Thyroid gland (tissue), 4 donors: Measurements from ENCODE around the gene SPTBN1. TPM values are rescaled to one million over a fixed set of nuclear protein-coding genes. Genes with fewer than 3 reads are reported as not detected.
A peak's percentile ranks its signal among the peaks of the same experiment; 100 is the strongest.

Source experiments
- DNase-seq, 2 donors: peaks; one replicate each; pipeline ENCODE4 v3.0.0-alpha.2; 2019
- H3K27ac ChIP-seq, 3 donors: fragments of 200-600 bp; sonication (generic); 1 replicate in 2 of 3; 2 replicates in 1 of 3; pipeline ENCODE4 v1.5.1; 2016 to 2019; ENCODE audit warnings: mild to moderate bottlenecking in 1 of 3, moderate library complexity in 1 of 3
- H3K27me3 ChIP-seq: fragments of 200-600 bp; sonication (generic); one replicate; pipeline ENCODE4 v1.5.1; 2019
- H3K36me3 ChIP-seq, 2 donors: fragments of 200-600 bp; sonication (generic); one replicate each; pipeline ENCODE4 v1.5.1; 2016 to 2019
- H3K4me1 ChIP-seq, 2 donors: fragments of 200-600 bp; sonication (generic); one replicate each; pipeline ENCODE4 v1.5.1; 2017 to 2019
- H3K4me3 ChIP-seq, 3 donors: fragments of 200-600 bp; sonication (generic); replicated peaks in 1 of 3; 1 replicate in 2 of 3; 2 replicates in 1 of 3; pipeline ENCODE4 v1.5.1; 2016; ENCODE audit warnings: mild to moderate bottlenecking in 1 of 3
- H3K9me3 ChIP-seq: fragments of 200-600 bp; sonication (generic); one replicate; pipeline ENCODE4 v1.5.1; 2017
- CTCF ChIP-seq, 6 experiments: fragments of 200-600 bp in 3 of 6; fragments of 450-650 bp in 3 of 6; sonication (generic) in 3 of 6; IDR thresholded peaks; one replicate each; pipeline ENCODE4 v1.5.1; 2016 to 2019; ENCODE audit warnings: antibody characterized with exemption in 6 of 6, mild to moderate bottlenecking in 2 of 6, inconsistent platforms in 1 of 6, moderate library complexity in 1 of 6
- POLR2A ChIP-seq, 2 donors: fragments of 450-650 bp; IDR thresholded peaks; one replicate each; pipeline ENCODE4 v1.6.1; 2017; ENCODE audit warnings: antibody characterized with exemption in 2 of 2, mild to moderate bottlenecking in 2 of 2, moderate library complexity in 1 of 2
- WGBS, 2 donors: methylation state at CpG; one replicate each; pipeline ENCODE4 v1.1.5; 2017; 5-methylcytosine and 5-hydroxymethylcytosine counted together
- intact Hi-C: fragments of 100-400 bp; cut with DNase I; formaldehyde crosslinking; loops from one replicate; pipeline ENCODE4 v1.15.1; 2023
- total RNA-seq, 4 donors: library from RNA; depleted of rRNA; stranded (reverse); fragments of >200 nt; gene quantifications; one replicate each; pipeline ENCODE4 v1.2.3, GENCODE V29; 2016

Gene SPTBN1
- total RNA-seq, 4 donors from 2014 or later = 381 to 513 (median 419) TPM

DNA sequence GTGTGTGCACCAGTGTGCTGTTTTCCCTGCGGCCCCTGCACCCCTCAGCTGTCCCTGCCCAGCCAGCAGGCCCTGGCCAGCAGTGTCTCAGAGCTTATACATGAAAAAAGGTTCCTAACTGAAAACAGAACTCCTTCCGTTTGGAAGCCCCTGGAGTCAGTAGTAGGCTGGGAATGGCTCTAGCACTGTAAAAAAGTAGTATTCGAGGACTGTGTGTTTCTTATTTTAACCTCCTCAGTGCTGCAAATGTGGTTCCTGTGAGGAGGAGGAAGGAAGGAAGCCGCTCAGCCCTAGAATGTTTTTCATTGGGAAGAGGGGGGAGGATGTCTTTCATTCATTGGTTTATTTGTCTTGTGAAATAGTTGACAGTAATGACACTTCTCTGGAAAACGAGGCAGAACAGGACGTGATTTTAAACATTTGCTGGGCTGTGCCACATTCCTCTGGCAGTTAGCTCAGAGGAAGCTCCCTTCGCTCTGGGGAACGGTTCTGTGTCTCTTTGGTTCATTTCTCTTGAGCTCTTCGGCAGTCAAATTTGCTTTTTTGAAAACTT lies 103.5 kb downstream of the SPTBN1 start:
- H3K36me3 ChIP-seq = no peaks in the 10 kb centered on the region
- H3K27ac ChIP-seq = peak overlapping the region; percentile 78 to 96 (median 95)
- peak; percentile 69 to 73 for DNase-seq
- intact Hi-C loops = no loop called here
- peak overlapping the region in 2 of 3 donors; percentile 15 to 59 for H3K4me3 ChIP-seq
- peak; percentile 29 to 85 for TF ChIP-seq POLR2A (IDR thresholded peaks at IDR 0.05)
- no peak for TF ChIP-seq CTCF (IDR thresholded peaks at IDR 0.05)
- H3K9me3 ChIP-seq = no peaks in the 10 kb centered on the region
- WGBS, 2 donors = 6 to 7% methylated on average over 9 of the region's 9 CpGs
- peaks cover 36 to 68% of the 10 kb centered on the region in 2 donors for H3K4me1 ChIP-seq
- no peaks in the 10 kb centered on the region for H3K27me3 ChIP-seq

- 13 to 31% methylated on average over 19 of the region's 19 CpGs for WGBS, 2 donors
- Histone ChIP-seq H3K9me3 (no peaks in the 10 kb centered on the region), H3K27me3 (no peaks in the 10 kb centered on the region), H3K36me3 (no peaks in the 10 kb centered on the region), H3K4me3 (peak overlapping the region in 2 of 3 donors; percentile 15 to 47), H3K4me1 (peaks cover 36 to 62% of the 10 kb centered on the region in 2 donors), H3K27ac (peak overlapping the region; percentile 78 to 96 (median 95))
- TF ChIP-seq POLR2A (IDR thresholded peaks at IDR 0.05) (no peak), CTCF (IDR thresholded peaks at IDR 0.05) (no peak)
- intact Hi-C loops = no loop called here
- peak in 1 of 2 donors; percentile 29 for DNase-seq
Observed at GRCh38 chr2:54560146-54560881, 104.2 kb downstream of the SPTBN1 start.

- DNase-seq = no peak
- H3K36me3 ChIP-seq = no peaks in the 10 kb centered on the region
- 64 to 72% methylated on average over 3 of the region's 4 CpGs for WGBS, 2 donors
- H3K27me3 ChIP-seq = no peaks in the 10 kb centered on the region
- no peak for TF ChIP-seq CTCF (IDR thresholded peaks at IDR 0.05)
- TF ChIP-seq POLR2A (IDR thresholded peaks at IDR 0.05) = no peak
- no peak overlapping the region for H3K4me3 ChIP-seq
- peaks cover 36 to 62% of the 10 kb centered on the region in 2 donors for H3K4me1 ChIP-seq
- no peaks in the 10 kb centered on the region for H3K9me3 ChIP-seq
- intact Hi-C loops = no loop called here
- peak overlapping the region in 2 of 3 donors; percentile 95 to 96 for H3K27ac ChIP-seq
Observed at GRCh38 chr2:54561010-54561409, 104.9 kb downstream of the SPTBN1 start.

DNA sequence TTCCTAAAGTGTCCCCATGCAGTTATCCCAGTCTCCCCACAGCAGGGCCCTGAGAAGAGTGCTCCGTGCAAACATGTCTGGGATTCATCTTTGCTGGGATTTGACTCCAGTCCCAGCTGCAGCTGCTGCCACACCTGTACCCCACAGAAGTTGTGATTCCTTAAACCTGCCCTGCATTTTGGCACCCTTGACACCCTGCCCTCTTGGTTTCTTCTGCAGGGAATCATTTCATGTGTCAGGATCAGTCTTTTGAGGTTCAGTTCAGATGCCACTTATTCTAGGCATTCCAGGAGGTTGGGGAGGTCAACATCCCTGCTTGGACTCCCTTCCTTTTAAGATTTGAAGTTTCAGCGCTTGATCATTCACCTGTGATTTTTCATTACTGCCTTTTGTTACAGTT lies 108.3 kb downstream of the SPTBN1 start:
- Histone ChIP-seq H3K4me1 (peaks cover 25 to 58% of the 10 kb centered on the region in 2 donors), H3K27me3 (no peaks in the 10 kb centered on the region), H3K4me3 (no peak overlapping the region), H3K9me3 (no peaks in the 10 kb centered on the region), H3K27ac (no peak overlapping the region), H3K36me3 (no peaks in the 10 kb centered on the region)
- TF ChIP-seq CTCF (IDR thresholded peaks at IDR 0.05) = no peak
- TF ChIP-seq POLR2A (IDR thresholded peaks at IDR 0.05) = no peak
- intact Hi-C loops = no loop called here
- WGBS, 2 donors = 95 to 99% methylated on average over 2 of the region's 2 CpGs
- DNase-seq = no peak

GRCh38 chr2:54565551-54565950 lies 109.4 kb downstream of the SPTBN1 start:
- intact Hi-C loops = no loop called here
- no peak for DNase-seq
- Histone ChIP-seq H3K4me1 (peaks cover 29 to 66% of the 10 kb centered on the region in 2 donors), H3K9me3 (no peaks in the 10 kb centered on the region), H3K36me3 (no peaks in the 10 kb centered on the region), H3K4me3 (no peak overlapping the region), H3K27ac (peak overlapping the region in 1 of 3 donors; percentile 7), H3K27me3 (no peaks in the 10 kb centered on the region)
- TF ChIP-seq CTCF (IDR thresholded peaks at IDR 0.05) = no peak
- no peak for TF ChIP-seq POLR2A (IDR thresholded peaks at IDR 0.05)
